GM06990 (cell line): Measurements from ENCODE around the gene POMGNT1.

Experiments used
- DNase-seq: peaks from one replicate; pipeline ENCODE4 v3.0.0-alpha.2; 2011; ENCODE audit not compliant: insufficient read length; ENCODE audit errors: extremely low read depth
- H3K27me3 ChIP-seq: replicated peaks from 2 replicates; pipeline ENCODE4 v1.6.0; 2011; ENCODE audit warnings: low read length; ENCODE audit not compliant: control insufficient read depth, insufficient read depth
- H3K36me3 ChIP-seq: 2 replicates; pipeline ENCODE4 v1.5.1; 2011; ENCODE audit warnings: low read length; ENCODE audit not compliant: control insufficient read depth, insufficient read depth
- H3K4me3 ChIP-seq: replicated peaks from 2 replicates; pipeline ENCODE4 v1.5.1; 2011; ENCODE audit warnings: low read depth, mild to moderate bottlenecking, control low read depth, low read length
- TF ChIP-seq, protein P1 (sequence below): IDR thresholded peaks from 2 replicates; pipeline ENCODE4 v1.5.1; 2011; ENCODE audit warnings: low read length, control low read depth, mild to moderate bottlenecking, inconsistent platforms; ENCODE audit not compliant: insufficient read depth, poor library complexity, severe bottlenecking

POMGNT1 gene

DNA sequence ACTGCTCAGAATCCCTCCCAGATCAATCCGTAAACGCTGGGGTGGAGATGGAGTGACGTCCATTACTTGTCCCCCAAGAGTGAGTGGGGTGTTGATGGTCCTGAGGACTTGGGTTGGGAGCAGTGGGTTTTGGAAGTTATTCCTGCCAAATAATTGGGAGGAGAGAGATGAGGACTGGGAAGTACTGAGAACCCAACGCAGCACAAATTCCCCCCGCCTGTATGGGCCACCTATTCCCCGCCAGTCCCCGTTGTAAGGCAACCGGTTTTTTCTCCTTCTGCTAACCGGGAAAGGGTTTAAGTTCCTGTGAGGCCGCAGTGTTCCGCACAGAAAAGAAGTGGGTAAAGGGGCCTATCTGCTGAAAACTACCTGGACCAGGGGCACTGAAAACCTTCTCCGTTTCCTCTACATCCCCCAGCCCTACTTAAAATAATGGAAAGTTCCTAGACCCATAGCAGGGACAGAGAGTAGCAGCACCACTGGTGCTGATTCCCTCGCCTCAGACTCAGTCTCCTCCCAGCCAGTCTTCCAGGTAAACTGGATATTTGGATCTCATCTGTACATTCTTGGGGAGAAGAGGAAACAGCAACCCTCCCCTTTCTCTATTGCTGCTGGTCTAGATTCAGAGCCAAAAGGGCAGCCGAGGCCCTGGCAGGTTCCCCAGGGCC, 5.6 kb upstream of the POMGNT1 start:
- Histone ChIP-seq H3K4me3 (no peak overlapping the region; the same call in 1 of the 2 replicates), H3K27me3 (no peaks in the 10 kb centered on the region), H3K36me3 (no peaks in the 10 kb centered on the region)
- TF ChIP-seq, protein P1, sequence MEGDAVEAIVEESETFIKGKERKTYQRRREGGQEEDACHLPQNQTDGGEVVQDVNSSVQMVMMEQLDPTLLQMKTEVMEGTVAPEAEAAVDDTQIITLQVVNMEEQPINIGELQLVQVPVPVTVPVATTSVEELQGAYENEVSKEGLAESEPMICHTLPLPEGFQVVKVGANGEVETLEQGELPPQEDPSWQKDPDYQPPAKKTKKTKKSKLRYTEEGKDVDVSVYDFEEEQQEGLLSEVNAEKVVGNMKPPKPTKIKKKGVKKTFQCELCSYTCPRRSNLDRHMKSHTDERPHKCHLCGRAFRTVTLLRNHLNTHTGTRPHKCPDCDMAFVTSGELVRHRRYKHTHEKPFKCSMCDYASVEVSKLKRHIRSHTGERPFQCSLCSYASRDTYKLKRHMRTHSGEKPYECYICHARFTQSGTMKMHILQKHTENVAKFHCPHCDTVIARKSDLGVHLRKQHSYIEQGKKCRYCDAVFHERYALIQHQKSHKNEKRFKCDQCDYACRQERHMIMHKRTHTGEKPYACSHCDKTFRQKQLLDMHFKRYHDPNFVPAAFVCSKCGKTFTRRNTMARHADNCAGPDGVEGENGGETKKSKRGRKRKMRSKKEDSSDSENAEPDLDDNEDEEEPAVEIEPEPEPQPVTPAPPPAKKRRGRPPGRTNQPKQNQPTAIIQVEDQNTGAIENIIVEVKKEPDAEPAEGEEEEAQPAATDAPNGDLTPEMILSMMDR = no peak
- no peak for DNase-seq

GRCh38 chr1:46199233-46199749, 1.1 kb upstream of the POMGNT1 start:
- peak overlapping the region; percentile 87 for H3K4me3 ChIP-seq

DNA sequence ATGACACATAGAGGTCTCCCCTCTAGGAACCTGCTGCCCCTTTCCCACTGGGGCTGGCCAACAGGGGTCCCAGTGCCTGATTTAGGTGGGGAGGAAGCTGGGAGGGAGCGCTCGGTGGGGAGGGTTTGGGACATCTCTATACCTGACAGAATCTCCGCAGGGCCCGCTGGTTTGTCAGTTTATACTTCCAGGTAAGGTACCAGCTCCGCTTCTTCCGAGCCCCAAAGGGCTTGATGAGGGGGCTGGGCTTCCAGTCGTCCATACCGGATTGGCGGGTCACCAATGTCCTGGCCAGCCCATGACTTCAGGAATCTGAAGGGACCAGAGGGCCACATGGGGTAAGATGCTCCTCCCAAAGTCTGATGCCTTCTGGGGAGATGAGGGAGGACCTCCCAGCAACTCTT, 672 bp downstream of the POMGNT1 start:
- Histone ChIP-seq H3K36me3 (peaks cover 7% of the 10 kb centered on the region), H3K27me3 (no peaks in the 10 kb centered on the region), H3K4me3 (peak overlapping the region; percentile 84)
- no peak for DNase-seq
- TF ChIP-seq, protein P1 = no peak

More at GRCh38 chr1:46199233-46199749, 1.1 kb upstream of the POMGNT1 start:
- DNase-seq = no peak
- no peaks in the 10 kb centered on the region for H3K27me3 ChIP-seq
- H3K36me3 ChIP-seq = peaks cover 2% of the 10 kb centered on the region; the same call in 1 of the 2 replicates
- TF ChIP-seq, protein P1 = no peak

DNA sequence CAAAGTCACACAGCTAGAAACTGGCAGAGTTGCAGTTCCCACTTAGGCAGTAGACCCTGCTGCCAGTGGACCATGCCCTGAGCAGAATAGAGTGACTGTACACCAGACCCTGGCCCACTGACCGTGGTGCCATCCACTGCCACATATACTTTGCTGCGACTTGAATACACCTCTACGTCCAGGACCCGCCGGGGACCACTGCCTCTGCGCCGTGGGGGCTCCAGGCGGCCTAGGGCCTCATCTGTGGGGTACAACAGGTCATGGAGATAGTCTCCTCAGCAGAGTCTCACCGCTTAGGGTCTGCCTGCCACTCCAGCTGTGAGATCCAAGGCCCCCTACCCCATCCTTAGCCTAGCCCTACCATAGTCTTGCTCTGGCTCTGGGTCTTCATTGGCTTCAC, 1.6 kb downstream of the POMGNT1 start:
- Histone ChIP-seq H3K27me3 (no peaks in the 10 kb centered on the region), H3K4me3 (no peak overlapping the region), H3K36me3 (peaks cover 12% of the 10 kb centered on the region)

GRCh38 chr1:46194641-46195193, 3.5 kb downstream of the POMGNT1 start:
- DNase-seq = no peak
- H3K36me3 ChIP-seq = peaks cover 13% of the 10 kb centered on the region

More for the DNA sequence above, 1.6 kb downstream of the POMGNT1 start:
- DNase-seq = no peak
- TF ChIP-seq, protein P1 = no peak

More at GRCh38 chr1:46194641-46195193, 3.5 kb downstream of the POMGNT1 start:
- TF ChIP-seq, protein P1 = no peak
- no peak overlapping the region for H3K4me3 ChIP-seq
- no peaks in the 10 kb centered on the region for H3K27me3 ChIP-seq
